Left kidney (tissue), 2 donors: Measurements from ENCODE around the gene RPS2. TPM values are rescaled to one million over a fixed set of nuclear protein-coding genes. Genes with fewer than 3 reads are reported as not detected.
"Not testable (repeated sequence)": the region's sequence is repeated elsewhere in the genome, so short reads cannot be mapped to it uniquely, and the experiment has no call there.

Experiments
- DNase-seq: peaks from one replicate; pipeline ENCODE4 v3.0.0-alpha.2; 2013
- polyA plus RNA-seq: library from polyadenylated mRNA; unstranded; fragments of 120-200 nt; gene quantifications from one replicate; pipeline ENCODE4 v1.2.1, GENCODE V29; 2013; ENCODE audit not compliant: insufficient read length

Gene RPS2
- polyA plus RNA-seq, 1 donor = 1,628 TPM

GRCh38 chr16:1923299-1924034, 41.2 kb downstream of the RPS2 start:
- DNase-seq = no peak

DNA sequence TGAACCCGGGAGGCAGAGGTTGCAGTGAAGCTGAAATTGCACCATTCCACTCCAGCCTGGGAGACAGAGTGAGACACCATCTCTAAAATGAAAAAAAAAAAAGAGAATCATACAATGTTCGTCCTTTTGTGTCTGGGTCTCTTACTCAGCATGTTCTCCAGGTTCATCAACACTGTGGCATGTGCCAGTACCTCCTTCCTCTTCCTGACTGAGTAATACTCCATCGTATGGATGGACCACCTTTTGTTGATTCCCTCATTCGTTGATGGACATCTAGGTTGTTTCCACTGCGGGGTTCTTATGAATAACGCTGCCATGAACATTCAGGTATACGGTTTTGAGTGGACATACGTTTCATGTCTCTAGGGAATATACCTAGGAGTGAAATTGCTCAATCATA, 42.3 kb downstream of the RPS2 start:
- no peak for DNase-seq

DNA sequence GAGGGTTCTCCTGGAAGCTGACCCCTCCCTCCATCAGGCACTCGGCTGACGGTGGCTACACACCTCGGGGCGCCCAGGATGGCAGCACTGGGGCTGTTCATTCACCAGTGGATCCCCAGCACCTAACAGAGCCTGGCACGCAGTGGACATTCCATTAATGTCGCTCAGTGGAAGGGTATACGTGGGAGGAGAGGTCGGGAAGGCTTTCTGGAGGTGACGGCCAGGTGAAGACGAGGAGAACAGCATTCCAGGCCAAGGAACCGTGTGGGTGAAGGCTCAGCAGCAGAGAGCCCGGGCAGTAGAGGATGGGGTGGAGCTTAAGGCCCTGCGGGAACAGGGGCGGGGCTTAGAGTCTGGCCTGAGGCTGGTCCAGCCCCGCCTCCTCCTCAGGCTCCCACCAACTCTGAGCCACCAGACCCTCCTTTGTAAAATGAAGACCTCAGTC, 43.9 kb downstream of the RPS2 start:
- DNase-seq = no peak

DNA sequence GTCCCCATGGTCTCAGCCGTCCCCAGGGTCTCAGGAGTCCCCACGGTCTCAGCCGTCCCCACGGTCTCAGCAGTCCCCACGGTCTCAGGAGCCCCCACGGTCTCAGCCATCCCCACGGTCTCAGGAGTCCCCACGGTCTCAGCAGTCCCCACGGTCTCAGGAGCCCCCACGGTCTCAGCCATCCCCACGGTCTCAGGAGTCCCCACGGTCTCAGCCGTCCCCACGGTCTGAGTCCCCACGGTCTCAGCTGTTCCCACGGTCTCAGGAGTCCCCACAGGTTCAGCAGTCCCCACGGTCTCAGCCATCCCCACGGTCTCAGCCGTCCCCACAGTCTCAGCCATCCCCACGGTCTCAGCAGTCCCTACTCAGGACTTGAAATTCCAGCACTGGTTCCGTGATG, 44.5 kb downstream of the RPS2 start:
- DNase-seq = not testable (repeated sequence)

DNA sequence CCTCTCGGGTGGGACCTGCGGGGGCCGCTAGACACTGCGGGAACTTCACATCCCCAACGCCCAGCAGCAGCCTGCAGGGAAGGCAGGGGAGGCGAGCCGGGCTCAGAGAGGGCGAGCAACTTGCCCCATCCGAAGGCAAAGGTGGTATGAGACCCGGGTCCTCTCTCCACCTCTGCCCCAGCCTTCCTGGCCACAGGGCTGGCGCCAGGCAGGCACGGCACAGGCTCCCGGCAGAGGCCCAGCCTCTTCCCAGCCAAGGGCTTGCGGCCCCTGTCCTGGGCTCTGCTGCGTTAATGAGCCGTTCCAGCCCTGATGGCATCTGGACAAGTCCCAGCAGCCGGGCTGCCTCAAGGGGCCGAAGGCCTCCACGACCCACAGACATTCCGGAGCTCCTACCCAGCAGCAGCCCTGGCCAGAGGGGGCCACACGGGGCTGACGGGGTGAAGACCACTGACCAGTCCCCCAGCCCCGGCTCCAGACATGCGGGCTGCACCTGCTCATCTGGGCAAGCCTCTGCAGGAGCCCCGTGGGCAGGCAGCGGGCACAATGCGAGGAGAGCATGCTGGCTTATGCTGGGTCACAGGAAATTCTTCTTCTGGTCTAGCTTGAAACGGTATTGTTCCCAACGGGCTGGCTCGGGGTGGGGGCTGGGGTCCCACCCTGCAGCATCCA, 45.2 kb downstream of the RPS2 start:
- no peak for DNase-seq

DNA sequence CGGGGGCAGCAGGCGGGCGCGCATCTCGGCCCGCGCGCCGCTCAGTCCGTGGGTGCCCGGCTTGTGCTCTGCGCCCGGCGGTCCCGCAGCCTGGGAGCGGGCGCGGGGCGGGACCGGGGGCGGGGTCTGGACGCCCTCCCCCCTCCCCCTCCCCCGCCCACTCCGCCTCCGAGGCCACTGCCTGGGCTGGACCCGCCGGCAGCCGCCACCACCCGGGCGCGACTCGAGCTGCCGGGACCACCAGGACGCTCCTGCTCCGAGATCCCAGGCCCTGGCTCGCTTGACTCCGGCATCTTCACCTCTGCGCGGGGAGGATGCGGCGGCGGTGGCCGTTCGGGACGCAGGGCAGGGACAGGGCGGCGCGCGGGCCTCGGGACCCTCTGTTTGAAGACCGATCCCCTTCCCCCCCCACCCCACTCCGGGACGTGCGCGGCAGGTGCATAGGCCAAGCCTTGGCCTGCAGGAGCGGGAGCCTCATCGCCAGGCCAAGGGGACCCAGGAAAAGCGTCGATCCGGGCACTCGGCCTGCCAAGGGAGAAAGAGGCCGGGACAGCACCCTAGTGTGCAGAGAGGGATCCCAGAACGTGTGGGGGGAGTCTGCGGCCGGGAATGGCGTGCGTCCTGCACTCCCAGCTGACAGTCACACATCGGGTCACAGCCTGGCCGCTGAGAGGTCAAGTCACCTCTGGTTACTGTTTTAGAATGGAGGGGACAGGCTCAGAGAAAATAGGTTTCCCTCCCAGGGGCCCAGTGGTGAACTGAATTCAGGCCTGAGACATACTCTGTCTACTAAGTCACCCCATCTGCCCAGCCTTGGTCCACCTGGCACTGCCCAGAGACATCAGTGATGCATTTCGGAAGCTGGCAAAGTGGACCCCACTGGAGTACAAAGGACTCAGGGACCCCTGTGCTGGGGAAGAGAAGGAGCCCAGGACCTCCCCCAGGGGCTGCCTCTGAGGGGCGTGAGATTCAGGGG, 46.0 kb downstream of the RPS2 start, which contains the start of gene HS3ST6:
TSS of gene HS3ST6 (minus strand) at position 65 of the 976 bp plus-strand sequence. CDS start 92 bp downstream, outside the sequence.
- no peak for DNase-seq

DNA sequence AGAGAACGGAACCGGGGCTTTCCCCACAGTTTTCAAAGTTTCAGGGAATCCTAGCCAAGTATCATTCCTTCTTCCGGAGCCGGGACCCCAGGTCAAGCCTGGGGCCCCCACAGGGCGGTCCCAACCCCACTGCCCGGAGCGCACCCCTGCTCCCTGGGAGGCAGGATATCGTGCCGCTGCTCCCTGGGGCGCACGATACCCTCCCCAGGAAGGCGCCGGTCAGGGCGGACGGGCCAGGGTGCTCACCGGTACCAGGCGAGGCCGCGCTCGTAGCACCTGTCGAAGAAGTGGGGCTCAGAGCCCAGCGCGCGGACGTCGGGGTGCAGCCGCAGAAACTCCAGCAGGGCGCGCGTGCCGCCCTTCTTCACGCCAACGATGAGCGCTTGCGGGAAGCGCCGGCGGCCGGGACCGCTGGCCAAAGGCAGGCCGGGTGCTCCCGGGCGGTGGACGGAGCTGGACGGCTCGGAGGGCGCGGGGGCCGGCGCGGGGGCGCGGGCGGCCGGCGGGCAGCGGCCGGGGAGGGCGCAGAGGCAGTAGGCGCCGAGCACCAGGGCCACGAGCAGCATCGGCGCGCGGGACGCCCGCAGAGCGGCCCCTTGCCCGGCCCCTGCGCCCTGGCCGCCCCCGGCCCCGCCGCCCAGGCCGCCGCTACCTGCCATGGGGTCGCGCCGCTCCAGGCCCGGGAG, 46.8 kb downstream of the RPS2 start:
- DNase-seq = no peak

DNA sequence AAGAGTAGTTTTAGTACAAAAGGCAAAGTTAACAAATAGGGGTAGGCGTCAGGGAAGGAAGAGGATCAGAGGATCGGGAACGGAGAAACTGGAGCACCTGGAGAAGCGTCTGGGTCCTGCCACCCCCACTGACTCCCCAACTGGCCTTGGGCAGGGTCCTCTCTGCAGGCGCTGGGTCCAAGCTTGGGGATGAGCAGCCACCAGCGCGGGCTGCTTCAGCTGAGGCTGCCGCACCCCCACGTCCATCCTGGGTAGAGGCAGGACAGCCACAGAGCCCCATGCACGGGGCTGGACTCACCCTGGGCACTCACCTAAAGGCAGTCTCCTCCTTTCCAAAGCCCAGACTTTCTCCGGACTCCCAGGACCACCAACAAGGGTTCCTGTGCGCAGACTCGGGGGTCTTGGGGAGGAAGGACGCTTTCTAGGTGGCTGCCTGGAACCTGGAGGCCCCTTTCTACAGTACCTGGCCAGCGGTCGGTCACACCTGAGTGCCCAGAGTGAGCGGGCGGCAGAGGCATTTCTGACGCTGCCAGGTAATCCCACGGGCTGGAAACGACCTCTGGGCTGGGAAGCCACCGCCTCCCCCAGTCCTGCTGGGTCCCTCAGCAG, 47.5 kb downstream of the RPS2 start:
- no peak for DNase-seq

GRCh38 chr16:1916640-1916990, 48.0 kb downstream of the RPS2 start:
- no peak for DNase-seq

GRCh38 chr16:1915732-1916639, 48.6 kb downstream of the RPS2 start:
- no peak for DNase-seq

GRCh38 chr16:1914988-1915387, 49.6 kb downstream of the RPS2 start:
- no peak for DNase-seq

DNA sequence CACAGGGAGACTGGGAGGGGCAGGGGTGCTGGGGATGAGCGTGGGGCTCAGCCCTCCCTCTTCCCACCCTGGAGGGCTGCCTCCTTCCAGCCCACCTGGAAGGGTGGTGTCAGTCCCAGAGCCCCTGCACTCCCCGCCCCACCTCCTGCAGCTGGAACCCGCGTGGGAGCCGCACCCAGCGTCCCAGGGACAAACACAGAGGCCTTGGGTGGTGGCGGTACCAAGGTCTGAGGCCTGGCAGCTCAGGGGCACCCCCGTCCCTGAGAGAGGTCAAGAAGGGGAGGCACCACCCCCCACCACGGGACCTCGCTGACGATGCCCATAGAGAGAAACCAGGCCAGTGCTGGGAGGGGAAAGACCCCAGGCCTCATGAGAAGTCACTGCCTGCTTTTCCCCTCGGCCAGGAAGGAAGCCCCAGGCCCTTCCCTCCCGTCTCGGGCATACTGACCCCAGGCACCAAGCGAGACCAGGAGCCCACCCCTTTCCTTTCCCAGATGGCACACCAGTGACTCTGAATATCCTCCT, 50.5 kb downstream of the RPS2 start:
- DNase-seq = no peak

DNA sequence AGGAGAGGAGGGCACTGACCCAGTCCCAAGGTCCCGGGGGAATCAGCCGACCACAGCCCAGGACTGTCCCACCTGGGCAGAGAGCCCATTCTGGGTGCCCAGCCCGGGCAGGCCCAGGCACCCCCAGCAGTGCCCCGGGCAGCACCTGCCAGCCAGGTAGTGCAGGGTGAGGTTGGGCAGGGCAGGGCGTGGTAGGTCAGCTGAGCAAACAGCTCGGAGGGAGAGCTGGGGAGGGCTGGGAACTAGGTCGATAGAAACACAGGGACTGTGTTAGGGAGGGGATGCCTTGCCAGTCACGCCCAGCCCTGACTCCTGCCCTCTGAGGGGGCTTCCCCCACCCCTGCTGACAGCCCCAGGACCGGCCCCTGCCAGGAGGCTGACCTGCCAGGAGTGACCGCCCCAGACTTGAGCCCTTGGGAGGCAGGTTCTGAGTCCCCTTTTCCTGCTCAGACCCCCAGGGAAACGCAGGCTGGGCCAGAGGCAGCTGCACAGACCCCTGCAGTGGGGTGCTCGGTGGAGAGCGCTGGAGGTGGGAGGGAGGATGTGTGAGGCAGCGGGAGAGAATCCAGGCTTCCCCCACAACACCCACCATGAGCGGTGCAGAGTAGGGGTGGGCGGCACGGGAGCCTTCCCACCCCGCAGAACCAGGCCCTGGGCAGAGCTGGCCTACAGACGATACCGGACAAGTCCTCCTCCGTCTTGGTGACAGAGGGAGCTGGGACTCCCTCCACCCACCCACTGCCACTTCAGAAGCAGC, 51.1 kb downstream of the RPS2 start:
- no peak for DNase-seq

DNA sequence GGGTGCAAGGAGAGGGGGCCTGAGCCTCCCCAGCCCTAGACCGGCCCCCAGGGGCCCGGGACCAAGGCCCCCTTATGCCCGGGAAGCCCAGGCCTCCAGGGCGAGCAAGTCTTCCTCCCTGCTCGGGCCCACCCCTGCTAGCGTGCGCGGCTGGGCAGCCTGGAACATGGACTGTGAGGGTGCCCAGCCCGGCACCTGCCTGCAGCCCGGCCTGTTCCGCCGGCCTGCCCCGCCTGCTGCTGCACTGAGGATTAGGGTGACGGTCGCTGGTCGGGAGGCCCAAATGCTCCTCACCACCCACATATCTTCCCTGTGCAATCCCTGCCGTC, 52.4 kb downstream of the RPS2 start:
- DNase-seq = no peak

Other genes starting within 250 kb of the RPS2 start
- 18.0 TPM for gene NME3, start 193.3 kb downstream of the RPS2 start, polyA plus RNA-seq
- gene EME2, start 192.0 kb downstream of the RPS2 start, polyA plus RNA-seq = 10.7 TPM
- 53.8 TPM for gene MRPS34, start 191.7 kb downstream of the RPS2 start, polyA plus RNA-seq
- gene SPSB3, start 182.3 kb downstream of the RPS2 start, polyA plus RNA-seq = 32.8 TPM
- gene NUBP2, start 181.9 kb downstream of the RPS2 start, polyA plus RNA-seq = 33.6 TPM
- 1.6 TPM for gene IGFALS, start 171.1 kb downstream of the RPS2 start, polyA plus RNA-seq
- gene HAGH, start 138.0 kb downstream of the RPS2 start, polyA plus RNA-seq = 33.9 TPM
- 35.5 TPM for gene FAHD1, start 137.6 kb downstream of the RPS2 start, polyA plus RNA-seq
- gene MEIOB, start 92.7 kb downstream of the RPS2 start, polyA plus RNA-seq = 3.2 TPM
- gene HS3ST6, start 46.4 kb downstream of the RPS2 start, polyA plus RNA-seq = 0.15 TPM
- 55.9 TPM for gene MSRB1, start 21.6 kb downstream of the RPS2 start, polyA plus RNA-seq
- 0.18 TPM for gene RPL3L, start 10.1 kb downstream of the RPS2 start, polyA plus RNA-seq
- gene NDUFB10, start 5.3 kb downstream of the RPS2 start, polyA plus RNA-seq = 116 TPM
- not detected for gene RNF151, start 2.0 kb upstream of the RPS2 start, polyA plus RNA-seq
- 30.3 TPM for gene TBL3, start 7.2 kb upstream of the RPS2 start, polyA plus RNA-seq
- gene NOXO1, start 16.6 kb upstream of the RPS2 start, polyA plus RNA-seq = 0.78 TPM
- gene GFER, start 19.4 kb upstream of the RPS2 start, polyA plus RNA-seq = 23.1 TPM
- gene SYNGR3, start 25.1 kb upstream of the RPS2 start, polyA plus RNA-seq = 1.5 TPM
- 15.8 TPM for gene ZNF598, start 45.0 kb upstream of the RPS2 start, polyA plus RNA-seq
- 3.8 TPM for gene NPW, start 55.0 kb upstream of the RPS2 start, polyA plus RNA-seq
- gene NHERF2, start 62.1 kb upstream of the RPS2 start, polyA plus RNA-seq = 82.9 TPM
- gene NTHL1, start 83.0 kb upstream of the RPS2 start, polyA plus RNA-seq = 14.7 TPM
- gene TSC2, start 83.2 kb upstream of the RPS2 start, polyA plus RNA-seq = 165 TPM
- 82.5 TPM for gene PKD1, start 171.1 kb upstream of the RPS2 start, polyA plus RNA-seq
- 2.1 TPM for gene RAB26, start 183.8 kb upstream of the RPS2 start, polyA plus RNA-seq
- 55.7 TPM for gene TRAF7, start 191.0 kb upstream of the RPS2 start, polyA plus RNA-seq
- 1.5 TPM for gene CASKIN1, start 231.8 kb upstream of the RPS2 start, polyA plus RNA-seq
- 39.7 TPM for gene MLST8, start 240.6 kb upstream of the RPS2 start, polyA plus RNA-seq
- gene BRICD5, start 246.0 kb upstream of the RPS2 start, polyA plus RNA-seq = 6.7 TPM